IMR-90 (cell line): Measurements from ENCODE around the gene ARL6IP5. TPM values are rescaled to one million over a fixed set of nuclear protein-coding genes. Genes with fewer than 3 reads are reported as not detected.
A peak's percentile ranks its signal among the peaks of the same experiment; 100 is the strongest.

Experiments used
- ATAC-seq: fragments of 200-7000 bp; cut with Tn5 transposase; 2 replicates; pipeline ENCODE4 v1.9.1; 2020; ENCODE audit warnings: low read depth, mild to moderate bottlenecking, moderate library complexity
- BruUV-seq: library from RNA; stranded (reverse); fragments of 400-500 nt; replicated peaks from 2 replicates; lab custom pipeline; 2021; lab: Mats Ljungman, UMichigan
- CTCF ChIA-PET: fragments of 300-600 bp; formaldehyde crosslinking; extraction: SDS; loops from one replicate; lab custom pipeline; 2021; ENCODE audit warnings: antibody characterized with exemption; lab: Yijun Ruan, JAX
- POLR2A ChIA-PET: fragments of 300-600 bp; sonication (Branson Sonifier 250); formaldehyde crosslinking; loops from one replicate; lab custom pipeline; 2022; ENCODE audit warnings: antibody characterized with exemption; ENCODE audit not compliant: unreplicated experiment; lab: Charles Lee
- DNase-seq: peaks from one replicate; pipeline ENCODE4 v3.0.0; 2013
- H2AFZ ChIP-seq: replicated peaks from 2 replicates; pipeline ENCODE3; 2013; ENCODE audit warnings: low read length, mild to moderate bottlenecking; ENCODE audit not compliant: poor library complexity
- H2AK5ac ChIP-seq: 2 replicates; pipeline ENCODE4 v1.6.1; 2013; ENCODE audit warnings: low read depth, low read length, inconsistent platforms
- H2AK9ac ChIP-seq: replicated peaks from 2 replicates; pipeline ENCODE3; 2013; ENCODE audit warnings: mild to moderate bottlenecking, low read depth, low read length, moderate library complexity; ENCODE audit not compliant: poor library complexity
- H2BK120ac ChIP-seq: 2 replicates; pipeline ENCODE4 v1.6.1; 2013; ENCODE audit warnings: low read depth, low read length, inconsistent platforms
- H2BK15ac ChIP-seq: 3 replicates; pipeline ENCODE4 v1.6.1; 2013; ENCODE audit warnings: low read depth, low read length, inconsistent platforms
- H2BK20ac ChIP-seq: 2 replicates; pipeline ENCODE4 v1.6.1; 2013; ENCODE audit warnings: low read depth, mild to moderate bottlenecking, inconsistent platforms, low read length, moderate library complexity
- H2BK5ac ChIP-seq: 2 replicates; pipeline ENCODE4 v1.6.1; 2013; ENCODE audit warnings: mild to moderate bottlenecking, low read depth, low read length, inconsistent platforms; ENCODE audit not compliant: poor library complexity, severe bottlenecking
- H3K14ac ChIP-seq: replicated peaks from 2 replicates; pipeline ENCODE4 v1.6.1; 2013; ENCODE audit warnings: low read depth, low read length, inconsistent platforms
- H3K18ac ChIP-seq: 2 replicates; pipeline ENCODE4 v1.6.1; 2013; ENCODE audit warnings: low read depth, low read length, control low read depth
- H3K23ac ChIP-seq: 2 replicates; pipeline ENCODE4 v1.6.1; 2013; ENCODE audit warnings: low read depth, low read length, inconsistent platforms
- H3K27ac ChIP-seq: 2 replicates; pipeline ENCODE4 v1.5.1; 2013; ENCODE audit warnings: mild to moderate bottlenecking, control low read depth, low read length; ENCODE audit not compliant: insufficient read depth
- H3K27me3 ChIP-seq: 2 replicates; pipeline ENCODE4 v1.6.1; 2013; ENCODE audit warnings: low read length; ENCODE audit not compliant: control insufficient read depth, insufficient read depth
- H3K36me3 ChIP-seq: 2 replicates; pipeline ENCODE4 v1.6.1; 2013; ENCODE audit warnings: low read length, mixed read lengths; ENCODE audit not compliant: control insufficient read depth, insufficient read depth
- H3K4ac ChIP-seq: 2 replicates; pipeline ENCODE4 v1.6.1; 2013; ENCODE audit warnings: low read depth, low read length, inconsistent platforms
- H3K4me1 ChIP-seq: 2 replicates; pipeline ENCODE4 v1.6.1; 2013; ENCODE audit warnings: low read length, mixed read lengths; ENCODE audit not compliant: control insufficient read depth, insufficient read depth
- H3K4me2 ChIP-seq: 2 replicates; pipeline ENCODE4 v1.6.1; 2013; ENCODE audit warnings: low read depth, mild to moderate bottlenecking, control low read depth, low read length, moderate library complexity
- H3K4me3 ChIP-seq: 2 replicates; pipeline ENCODE4 v1.5.1; 2013; ENCODE audit warnings: low read depth, mild to moderate bottlenecking, control low read depth, low read length, moderate library complexity; ENCODE audit not compliant: insufficient read depth
- H3K56ac ChIP-seq: 2 replicates; pipeline ENCODE4 v1.6.1; 2013; ENCODE audit warnings: low read length, inconsistent platforms; ENCODE audit not compliant: insufficient read depth; ENCODE audit errors: extremely low read depth
- H3K79me1 ChIP-seq, 2 experiments: 2 replicates each; pipeline ENCODE4 v1.6.1; 2013; ENCODE audit warnings: low read length in 2 of 2, inconsistent platforms in 1 of 2, low read depth in 1 of 2
- H3K9ac ChIP-seq: 2 replicates; pipeline ENCODE4 v1.6.1; 2013; ENCODE audit warnings: low read depth, low read length, control low read depth
- H3K9me1 ChIP-seq: 2 replicates; pipeline ENCODE4 v1.6.1; 2013; ENCODE audit warnings: low read length, inconsistent platforms; ENCODE audit not compliant: insufficient read depth
- H3K9me3 ChIP-seq: 2 replicates; pipeline ENCODE4 v1.6.1; 2013; ENCODE audit warnings: low read length; ENCODE audit not compliant: control insufficient read depth, insufficient read depth
- H4K20me1 ChIP-seq: 2 replicates; pipeline ENCODE4 v1.6.1; 2013; ENCODE audit warnings: low read length, inconsistent platforms; ENCODE audit not compliant: insufficient read depth
- H4K5ac ChIP-seq: 2 replicates; pipeline ENCODE4 v1.6.1; 2013; ENCODE audit warnings: mild to moderate bottlenecking, low read depth, low read length, control low read depth
- H4K8ac ChIP-seq, 2 experiments: 2 replicates each; pipeline ENCODE4 v1.6.1; 2013; ENCODE audit warnings: low read depth in 2 of 2, low read length in 2 of 2, control low read depth in 1 of 2, inconsistent platforms in 1 of 2
- H4K91ac ChIP-seq: 2 replicates; pipeline ENCODE4 v1.6.1; 2013; ENCODE audit warnings: low read depth, low read length, inconsistent platforms; ENCODE audit not compliant: insufficient read depth
- MAZ ChIP-seq: IDR thresholded peaks from 2 replicates; pipeline ENCODE4 v1.6.1; 2012; ENCODE audit warnings: low read depth, mild to moderate bottlenecking, low read length, improper control_type of control experiment, moderate library complexity, borderline replicate concordance
- WGBS, 2 experiments: methylation state at CpG; one replicate each; pipeline versions ENCODE4 v1.1.5 to v1.1.7; 2013; ENCODE audit warnings: missing lambda C conversion rate in 2 of 2; ENCODE audit not compliant: insufficient read length in 1 of 2; ENCODE audit errors: extremely low coverage in 2 of 2; 5-methylcytosine and 5-hydroxymethylcytosine counted together
- dilution Hi-C: fragments of 300-500 bp; cut with HindIII; formaldehyde crosslinking; loops from one replicate; pipeline ENCODE4 v1.14.3; 2018; ENCODE audit warnings: low sequenced_read_pairs; ENCODE audit not compliant: unreplicated experiment
- in situ Hi-C: fragments of 300-500 bp; cut with MboI; formaldehyde crosslinking; loops from 3 replicates; pipeline ENCODE4 v1.14.3; 2019; ENCODE audit warnings: low sequenced_read_pairs, inconsistent platforms, mixed read lengths
- intact Hi-C: fragments of 100-400 bp; cut with micrococcal nuclease; formaldehyde crosslinking; loops from 2 replicates; pipeline ENCODE4 v1.10.0; 2022
- polyA plus RNA-seq, 3 experiments: library from polyadenylated mRNA; depleted of rRNA; stranded (reverse); fragments of >200 nt; gene quantifications; 2 replicates each; pipeline ENCODE4 v1.2.3, GENCODE V29; 2012; ENCODE audit warnings: low replicate concordance in 1 of 3
- total RNA-seq: library from RNA; depleted of rRNA; stranded (reverse); fragments of >200 nt; gene quantifications from 2 replicates; pipeline ENCODE4 v1.2.3, GENCODE V29; 2012
- TF ChIP-seq, protein P1 (sequence below): conservative IDR thresholded peaks from 2 replicates; pipeline ENCODE4 v1.5.1; 2012; ENCODE audit warnings: mild to moderate bottlenecking, low read depth, low read length, improper control_type of control experiment

Gene ARL6IP5
- total and polyA plus RNA-seq, 2 of the 4 experiments (the other 2 are of a cell fraction): 76.4 to 98.8 TPM

DNA sequence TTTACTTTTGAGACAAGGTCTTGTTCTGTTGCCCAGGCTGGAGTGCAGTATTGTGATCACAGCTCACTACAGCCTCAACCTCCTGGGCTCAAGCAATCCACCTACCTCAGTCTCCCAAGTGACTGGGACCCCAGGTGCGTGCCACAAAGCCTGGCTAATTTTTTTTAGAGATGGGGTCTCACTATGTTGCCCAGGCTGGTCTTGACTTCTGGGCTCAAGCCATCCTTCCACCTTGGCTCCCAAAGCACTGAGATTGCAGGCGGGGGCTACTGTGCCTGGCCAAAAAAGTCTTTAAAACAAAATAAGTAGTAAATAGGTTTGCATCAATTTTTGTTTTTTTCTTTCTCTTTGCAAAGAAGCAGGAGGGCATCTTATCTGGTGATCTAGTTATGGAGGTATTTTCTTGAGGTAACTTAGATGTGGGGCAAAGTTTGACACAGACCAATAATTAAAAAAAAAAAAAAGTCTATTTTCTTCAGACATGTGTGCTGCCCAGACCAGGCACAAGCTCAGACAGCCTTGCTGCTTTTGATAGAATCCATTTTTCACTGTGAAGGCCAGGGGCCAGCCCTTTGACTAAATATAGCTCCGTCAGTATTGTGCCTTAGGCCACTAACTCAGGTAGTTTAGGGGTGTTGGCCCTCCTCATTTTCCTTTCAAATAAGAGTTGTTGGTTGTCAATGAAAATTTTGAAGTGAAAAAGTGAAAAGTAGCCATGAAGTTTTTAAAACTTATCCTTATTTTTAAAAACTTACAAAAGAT is 2.5 kb downstream of the ARL6IP5 start:
- TF ChIP-seq, protein P1, sequence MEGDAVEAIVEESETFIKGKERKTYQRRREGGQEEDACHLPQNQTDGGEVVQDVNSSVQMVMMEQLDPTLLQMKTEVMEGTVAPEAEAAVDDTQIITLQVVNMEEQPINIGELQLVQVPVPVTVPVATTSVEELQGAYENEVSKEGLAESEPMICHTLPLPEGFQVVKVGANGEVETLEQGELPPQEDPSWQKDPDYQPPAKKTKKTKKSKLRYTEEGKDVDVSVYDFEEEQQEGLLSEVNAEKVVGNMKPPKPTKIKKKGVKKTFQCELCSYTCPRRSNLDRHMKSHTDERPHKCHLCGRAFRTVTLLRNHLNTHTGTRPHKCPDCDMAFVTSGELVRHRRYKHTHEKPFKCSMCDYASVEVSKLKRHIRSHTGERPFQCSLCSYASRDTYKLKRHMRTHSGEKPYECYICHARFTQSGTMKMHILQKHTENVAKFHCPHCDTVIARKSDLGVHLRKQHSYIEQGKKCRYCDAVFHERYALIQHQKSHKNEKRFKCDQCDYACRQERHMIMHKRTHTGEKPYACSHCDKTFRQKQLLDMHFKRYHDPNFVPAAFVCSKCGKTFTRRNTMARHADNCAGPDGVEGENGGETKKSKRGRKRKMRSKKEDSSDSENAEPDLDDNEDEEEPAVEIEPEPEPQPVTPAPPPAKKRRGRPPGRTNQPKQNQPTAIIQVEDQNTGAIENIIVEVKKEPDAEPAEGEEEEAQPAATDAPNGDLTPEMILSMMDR: no peak
- no peak for TF ChIP-seq MAZ
- no peak overlapping the region for H3K4me3 ChIP-seq
- H2AFZ ChIP-seq: no peak overlapping the region
- 0 out of 2 replicates have a peak overlapping the region, but pooled peaks have one; percentile 29 for H3K23ac ChIP-seq
- ATAC-seq: no peak
- peaks cover 14 to 55% of the 10 kb centered on the region in 2 experiments; a peak in 3 of 4 replicates for H3K79me1 ChIP-seq
- H2BK5ac ChIP-seq: peak overlapping the region; percentile 51
- peak overlapping the region; percentile 10; the same call in 1 of the 2 replicates for H2AK5ac ChIP-seq
- in situ Hi-C loops: no loop called here
- no peaks in the 10 kb centered on the region for H3K9me3 ChIP-seq
- peaks cover 3% of the 10 kb centered on the region; the same call in 1 of the 2 replicates for H3K36me3 ChIP-seq
- ChIA-PET POLR2A (no interaction called here), CTCF (interaction anchor here (0.6 to 1.4 kb wide), 4 partner anchors 34 to 1785 kb away, joined by 3 to 7 read pairs (median 4); no protein-coding TSS in a partner anchor)
- no peak overlapping the region for H2BK120ac ChIP-seq
- peak overlapping the region; percentile 86 for H3K27ac ChIP-seq
- H4K20me1 ChIP-seq: peaks cover 30% of the 10 kb centered on the region; the same call in 1 of the 2 replicates
- no TSS peak for BruUV-seq
- H3K9ac ChIP-seq: peak overlapping the region; percentile 25; the same call in 1 of the 2 replicates
- H3K18ac ChIP-seq: no peak overlapping the region
- WGBS, 2 experiments: no CpG with 5 or more reads among the region's 3 CpGs
- intact Hi-C loops: loop anchor here (10.0 kb wide), 2 partner anchors 778 to 858 kb away; no protein-coding TSS in a partner anchor
- no peak overlapping the region for H2AK9ac ChIP-seq
- peak overlapping the region; percentile 50 for H3K4me2 ChIP-seq
- no peak overlapping the region for H4K5ac ChIP-seq
- no peak overlapping the region for H2BK15ac ChIP-seq
- no peak overlapping the region for H2BK20ac ChIP-seq
- dilution Hi-C loops: no loop called here
- H4K8ac ChIP-seq: 0 out of 4 replicates have a peak overlapping the region, but pooled peaks of 1 of the 2 experiments have one; percentile 20
- peaks cover 14% of the 10 kb centered on the region for H3K4me1 ChIP-seq
- H3K27me3 ChIP-seq: no peaks in the 10 kb centered on the region
- no peak overlapping the region for H3K56ac ChIP-seq
- no peak for DNase-seq
- H3K9me1 ChIP-seq: peaks cover 21% of the 10 kb centered on the region
- no peak overlapping the region for H3K14ac ChIP-seq
- peak overlapping the region; percentile 49 for H3K4ac ChIP-seq
- H4K91ac ChIP-seq: no peak overlapping the region
